Endothelial cell of umbilical vein (primary cell): ENCODE measurements around the gene LCN15. TPM values are rescaled to one million over a fixed set of nuclear protein-coding genes. Genes with fewer than 3 reads are reported as not detected.

Source experiments
- BruUV-seq: library from RNA; stranded (reverse); fragments of 400-500 nt; replicated peaks from 2 replicates; lab custom pipeline; 2021; lab: Mats Ljungman, UMichigan
- CTCF ChIA-PET: fragments of 300-600, 350-600 bp; sonication (Branson Sonifier 250); formaldehyde crosslinking; loops from one replicate; lab custom pipeline; 2021; ENCODE audit warnings: antibody characterized with exemption, inconsistent platforms; lab: Charles Lee
- POLR2A ChIA-PET: fragments of 300-600, 350-600 bp; sonication (Branson Sonifier 250); formaldehyde crosslinking; loops from one replicate; lab custom pipeline; 2021; ENCODE audit warnings: antibody characterized with exemption, inconsistent platforms; lab: Charles Lee
- DNase-seq: peaks from one replicate; pipeline ENCODE4 v3.0.0-alpha.2; 2011; ENCODE audit warnings: low read depth, low spot score
- FAIRE-seq: peaks from 2 replicates; lab custom pipeline; 2011; peaks lifted over from hg19 to GRCh38; lab: Jason Lieb, UNC
- H2AFZ ChIP-seq: 2 replicates; pipeline ENCODE4 v1.6.0; 2012; ENCODE audit warnings: low read depth, low read length, control low read depth, inconsistent platforms
- H3K27ac ChIP-seq: 2 replicates; pipeline ENCODE4 v1.5.1; 2011; ENCODE audit warnings: low read depth, mild to moderate bottlenecking, control low read depth, low read length, moderate library complexity; ENCODE audit not compliant: insufficient read depth
- H3K27me3 ChIP-seq, 2 experiments: 2 replicates each; pipeline versions ENCODE4 v1.6.0 to v1.6.1; 2011; ENCODE audit warnings: low read length in 2 of 2, mixed read lengths in 1 of 2; ENCODE audit not compliant: control insufficient read depth in 2 of 2, insufficient read depth in 2 of 2
- H3K36me3 ChIP-seq, 2 experiments: 2 replicates in 1 of 2; 3 replicates in 1 of 2; pipeline ENCODE4 v1.5.1; 2011; ENCODE audit warnings: low read length in 2 of 2, mild to moderate bottlenecking in 1 of 2, moderate library complexity in 1 of 2; ENCODE audit not compliant: control insufficient read depth in 2 of 2, insufficient read depth in 2 of 2; ENCODE audit errors: extremely low read depth in 1 of 2
- H3K4me1 ChIP-seq: 3 replicates; pipeline ENCODE4 v1.5.1; 2011; ENCODE audit warnings: mild to moderate bottlenecking, low read length; ENCODE audit not compliant: control insufficient read depth, insufficient read depth; ENCODE audit errors: extremely low read depth
- H3K4me2 ChIP-seq: 2 replicates; pipeline ENCODE4 v1.6.1; 2011; ENCODE audit warnings: low read length, control low read depth, mixed read lengths; ENCODE audit not compliant: insufficient read depth
- H3K4me3 ChIP-seq, 3 experiments: fragments of 200-600 bp in 1 of 3; sonication (generic), shearing (Covaris generic) in 1 of 3; replicated peaks in 1 of 3; 2 replicates each; pipeline ENCODE4 v1.5.1; 2011 to 2016; ENCODE audit warnings: control low read depth in 3 of 3, low read length in 3 of 3, mild to moderate bottlenecking in 2 of 3, inconsistent platforms in 1 of 3, low read depth in 1 of 3, moderate library complexity in 1 of 3; ENCODE audit not compliant: insufficient read depth in 1 of 3
- H3K79me2 ChIP-seq: 2 replicates; pipeline ENCODE4 v1.6.0; 2012; ENCODE audit warnings: low read length, inconsistent platforms; ENCODE audit not compliant: control insufficient read depth, insufficient read depth
- H3K9ac ChIP-seq: replicated peaks from 2 replicates; pipeline ENCODE3; 2011; ENCODE audit warnings: low read length, control low read depth; ENCODE audit not compliant: insufficient read depth; ENCODE audit errors: extremely low read depth
- H3K9me1 ChIP-seq: replicated peaks from 3 replicates; pipeline ENCODE4 v1.6.0; 2011; ENCODE audit warnings: mild to moderate bottlenecking, low read length; ENCODE audit not compliant: control insufficient read depth, insufficient read depth; ENCODE audit errors: extremely low read depth
- H3K9me3 ChIP-seq: replicated peaks from 2 replicates; pipeline ENCODE4 v1.5.1; 2012; ENCODE audit warnings: low read length, inconsistent platforms; ENCODE audit not compliant: control insufficient read depth, insufficient read depth
- H4K20me1 ChIP-seq: replicated peaks from 2 replicates; pipeline ENCODE3; 2011; ENCODE audit warnings: mild to moderate bottlenecking, low read length; ENCODE audit not compliant: control insufficient read depth, insufficient read depth; ENCODE audit errors: extremely low read depth
- EZH2 ChIP-seq: IDR thresholded peaks from 2 replicates; pipeline ENCODE4 v1.6.1; 2012; ENCODE audit warnings: borderline replicate concordance, low read depth, mild to moderate bottlenecking, moderate library complexity, low read length, inconsistent platforms; ENCODE audit not compliant: severe bottlenecking
- FOS ChIP-seq: IDR thresholded peaks from 2 replicates; pipeline ENCODE4 v1.6.1; 2011; ENCODE audit warnings: mild to moderate bottlenecking, low read length, moderate library complexity, borderline replicate concordance; ENCODE audit not compliant: insufficient read depth
- JUN ChIP-seq: IDR thresholded peaks from 2 replicates; pipeline ENCODE4 v1.6.1; 2011; ENCODE audit warnings: borderline replicate concordance, low read depth; ENCODE audit not compliant: insufficient read length, insufficient read depth
- MAX ChIP-seq: IDR thresholded peaks from 2 replicates; pipeline ENCODE4 v1.6.1; 2011; ENCODE audit not compliant: insufficient read depth, insufficient read length
- MYC ChIP-seq: IDR thresholded peaks from one replicate; pipeline ENCODE4 v1.6.1; 2011; ENCODE audit warnings: mild to moderate bottlenecking, low read depth, low read length
- dilution Hi-C: fragments of 300-500 bp; cut with MboI; formaldehyde crosslinking; loops from one replicate; pipeline ENCODE4 v1.15.0; 2019; ENCODE audit warnings: low sequenced_read_pairs; ENCODE audit not compliant: extremely low pct_ligation_motif_present
- intact Hi-C: fragments of 100-400 bp; cut with micrococcal nuclease; formaldehyde crosslinking; loops from one replicate; pipeline ENCODE4 v1.10.0; 2022
- polyA plus RNA-seq, 4 experiments: library from polyadenylated mRNA; depleted of rRNA in 3 of 4; stranded (reverse) in 3 of 4; unstranded in 1 of 4; fragments of >200 nt; gene quantifications; 2 replicates each; pipeline versions ENCODE4 v1.2.1 to v1.2.3, GENCODE V29; 2011 to 2012; ENCODE audit warnings: missing spikeins in 1 of 4
- total RNA-seq: library from RNA; stranded (reverse); gene quantifications from 2 replicates; pipeline ENCODE4 v1.2.3, GENCODE V29; 2021
- TF ChIP-seq, protein P1 (sequence below), 2 donors: IDR thresholded peaks; 1 replicate in 1 of 2; 2 replicates in 1 of 2; pipeline ENCODE4 v1.5.1; 2011; ENCODE audit warnings: low read length in 2 of 2, mild to moderate bottlenecking in 2 of 2, moderate library complexity in 2 of 2, control low read depth in 1 of 2, inconsistent platforms in 1 of 2, low read depth in 1 of 2; ENCODE audit not compliant: insufficient read depth in 1 of 2; ENCODE audit errors: extremely low read depth in 1 of 2

Gene LCN15
- total and polyA plus RNA-seq, 2 donors (not counting 3 experiments of a cell fraction or from before 2014, with no cell fraction given): not detected

- peak; percentile 72 for FAIRE-seq
Observed at GRCh38 chr9:136726631-136727191, 37.6 kb downstream of the LCN15 start.

More at GRCh38 chr9:136726631-136727191, 37.6 kb downstream of the LCN15 start:
- Histone ChIP-seq H3K9me1 (no peaks in the 10 kb centered on the region), H3K4me3 (peak overlapping the region; percentile 18 to 89 (median 70)), H3K79me2 (peaks cover 81% of the 10 kb centered on the region), H3K4me1 (peaks cover 43% of the 10 kb centered on the region), H3K27ac (peak overlapping the region; percentile 30), H3K36me3 (peaks cover 12 to 36% of the 10 kb centered on the region in 2 experiments), H3K9me3 (no peaks in the 10 kb centered on the region), H2AFZ (no peak overlapping the region), H3K9ac (peak overlapping the region; percentile 67), H3K27me3 (no peaks in the 10 kb centered on the region), H3K4me2 (peak overlapping the region; percentile 67), H4K20me1 (no peaks in the 10 kb centered on the region)
- BruUV-seq: no TSS peak
- intact Hi-C loops (loop anchor here (5.0 kb wide), 1 partner anchor 66 kb away; the partner anchor contains the start of gene TMEM141), dilution Hi-C loops (no loop called here)
- DNase-seq: peak; percentile 56
- TF ChIP-seq, protein P1, sequence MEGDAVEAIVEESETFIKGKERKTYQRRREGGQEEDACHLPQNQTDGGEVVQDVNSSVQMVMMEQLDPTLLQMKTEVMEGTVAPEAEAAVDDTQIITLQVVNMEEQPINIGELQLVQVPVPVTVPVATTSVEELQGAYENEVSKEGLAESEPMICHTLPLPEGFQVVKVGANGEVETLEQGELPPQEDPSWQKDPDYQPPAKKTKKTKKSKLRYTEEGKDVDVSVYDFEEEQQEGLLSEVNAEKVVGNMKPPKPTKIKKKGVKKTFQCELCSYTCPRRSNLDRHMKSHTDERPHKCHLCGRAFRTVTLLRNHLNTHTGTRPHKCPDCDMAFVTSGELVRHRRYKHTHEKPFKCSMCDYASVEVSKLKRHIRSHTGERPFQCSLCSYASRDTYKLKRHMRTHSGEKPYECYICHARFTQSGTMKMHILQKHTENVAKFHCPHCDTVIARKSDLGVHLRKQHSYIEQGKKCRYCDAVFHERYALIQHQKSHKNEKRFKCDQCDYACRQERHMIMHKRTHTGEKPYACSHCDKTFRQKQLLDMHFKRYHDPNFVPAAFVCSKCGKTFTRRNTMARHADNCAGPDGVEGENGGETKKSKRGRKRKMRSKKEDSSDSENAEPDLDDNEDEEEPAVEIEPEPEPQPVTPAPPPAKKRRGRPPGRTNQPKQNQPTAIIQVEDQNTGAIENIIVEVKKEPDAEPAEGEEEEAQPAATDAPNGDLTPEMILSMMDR (IDR thresholded peaks at IDR 0.05; ENCODE audit: extremely low read depth in 1 of 2, insufficient read depth in 1 of 2, low read depth in 1 of 2, low read length in 2 of 2): peak; percentile 42 to 49
- TF ChIP-seq MAX: no peak
- TF ChIP-seq MYC: no peak
- no peak for TF ChIP-seq FOS
- TF ChIP-seq EZH2: no peak
- TF ChIP-seq JUN: no peak
- ChIA-PET POLR2A (interaction anchor here (0.6 to 3.3 kb wide), 6 partner anchors 8 to 341 kb away, joined by 4 to 32 read pairs (median 8); partner anchors contain the start of gene AGPAT2), CTCF (interaction anchor here (0.9 to 3.0 kb wide), 7 partner anchors 8 to 33 kb away, joined by 3 to 16 read pairs (median 4); partner anchors contain the start of gene LCN8)
